Endodermal cell (in vitro differentiated cells): Measurements from ENCODE around the gene DBR1. TPM values are rescaled to one million over a fixed set of nuclear protein-coding genes. Genes with fewer than 3 reads are reported as not detected.

ENCODE experiments used
- DNase-seq: peaks from one replicate; pipeline ENCODE4 v3.0.0-alpha.2; 2017
- H3K27ac ChIP-seq: 2 replicates; pipeline ENCODE4 v1.5.1; 2013; ENCODE audit warnings: mild to moderate bottlenecking, low read depth, low read length, moderate library complexity
- H3K27me3 ChIP-seq: 2 replicates; pipeline ENCODE4 v1.6.1; 2013; ENCODE audit warnings: mild to moderate bottlenecking, low read length, moderate library complexity; ENCODE audit not compliant: insufficient read depth, control insufficient read depth, poor library complexity, severe bottlenecking
- H3K36me3 ChIP-seq: 2 replicates; pipeline ENCODE4 v1.7.0; 2013; ENCODE audit warnings: mild to moderate bottlenecking, low read length, moderate library complexity; ENCODE audit not compliant: control insufficient read depth, insufficient read depth
- H3K4me1 ChIP-seq: one replicate; pipeline ENCODE4 v1.7.0; 2013; ENCODE audit warnings: low read length; ENCODE audit not compliant: control insufficient read depth, insufficient read depth
- H3K4me3 ChIP-seq: 2 replicates; pipeline ENCODE4 v1.5.1; 2013; ENCODE audit warnings: mild to moderate bottlenecking, low read length, moderate library complexity
- H3K9ac ChIP-seq: 2 replicates; pipeline ENCODE4 v1.6.1; 2013; ENCODE audit warnings: mild to moderate bottlenecking, low read length, moderate library complexity; ENCODE audit not compliant: poor library complexity, severe bottlenecking; ENCODE audit errors: extremely low read depth
- H3K9me3 ChIP-seq: 2 replicates; pipeline ENCODE4 v1.6.1; 2013; ENCODE audit warnings: mild to moderate bottlenecking, low read length, moderate library complexity; ENCODE audit not compliant: control insufficient read depth
- H3K27ac Mint-ChIP-seq: 2 replicates; pipeline ENCODE4 v1.8.0; 2020; ENCODE audit warnings: mixed read lengths
- H3K27me3 Mint-ChIP-seq: 2 replicates; pipeline ENCODE4 v1.8.0; 2021; ENCODE audit warnings: mild to moderate bottlenecking, mixed read lengths; ENCODE audit not compliant: insufficient read depth
- H3K36me3 Mint-ChIP-seq: 2 replicates; pipeline ENCODE4 v1.8.0; 2020; ENCODE audit warnings: low read depth, mixed read lengths
- H3K4me1 Mint-ChIP-seq: 2 replicates; pipeline ENCODE4 v1.8.0; 2020; ENCODE audit warnings: mixed read lengths
- H3K4me3 Mint-ChIP-seq: 2 replicates; pipeline ENCODE4 v1.8.0; 2020; ENCODE audit warnings: mild to moderate bottlenecking, moderate library complexity, mixed read lengths
- H3K9me3 Mint-ChIP-seq: 2 replicates; pipeline ENCODE4 v1.8.0; 2020; ENCODE audit warnings: mild to moderate bottlenecking, mixed read lengths
- CTCF ChIP-seq: fragments of 200-600 bp; sonication (generic); conservative IDR thresholded peaks from 2 replicates; pipeline ENCODE4 v1.5.0; 2021; ENCODE audit warnings: antibody characterized with exemption, mild to moderate bottlenecking
- WGBS, 2 experiments: methylation state at CpG; one replicate each; pipeline versions ENCODE4 v1.1.5 to v1.1.7; 2013; ENCODE audit warnings: missing lambda C conversion rate in 2 of 2, mixed read lengths in 1 of 2; ENCODE audit not compliant: insufficient coverage in 1 of 2, insufficient read length in 1 of 2; 5-methylcytosine and 5-hydroxymethylcytosine counted together
- total RNA-seq, 2 donors: library from RNA; stranded (reverse); fragmentation: NEBNext Ultra II Directional in 1 of 2; extraction: Animal tissue kit (Norgen Biotek cat#: 25700) in 1 of 2; gene quantifications; 2 replicates in 1 of 2; 3 replicates in 1 of 2; pipeline ENCODE4 v1.2.1, GENCODE V29; 2021

The DBR1 gene
- total RNA-seq, 2 donors from 2014 or later, result 17.7 to 22.0 TPM

- H3K9ac ChIP-seq, result no peak overlapping the region
- TF ChIP-seq CTCF, result no peak
- peaks cover 5% of the 10 kb centered on the region for H3K4me1 ChIP-seq
- H3K27ac Mint-ChIP-seq, result peak overlapping the region; percentile 3
- H3K4me1 Mint-ChIP-seq, result peaks cover 37% of the 10 kb centered on the region
- no peaks in the 10 kb centered on the region for H3K36me3 ChIP-seq
- peak overlapping the region; percentile 21 for H3K4me3 ChIP-seq
- no peak overlapping the region for H3K27ac ChIP-seq
- WGBS, 2 experiments, result 93% methylated on average over 3 of the region's 3 CpGs; no CpG with 5 or more reads in 1 of the 2 experiments
- no peaks in the 10 kb centered on the region for H3K9me3 ChIP-seq
- H3K27me3 ChIP-seq, result no peaks in the 10 kb centered on the region
- no peak for DNase-seq
- no peaks in the 10 kb centered on the region for H3K36me3 Mint-ChIP-seq
- H3K4me3 Mint-ChIP-seq, result peak overlapping the region; percentile 12
- no peaks in the 10 kb centered on the region for H3K9me3 Mint-ChIP-seq
- H3K27me3 Mint-ChIP-seq, result peaks cover 2% of the 10 kb centered on the region
Observed at GRCh38 chr3:138135146-138135832, 39.4 kb downstream of the DBR1 start.

GRCh38 chr3:138132239-138132638, 42.5 kb downstream of the DBR1 start, which contains the start of gene A4GNT:
TSS of gene A4GNT (minus strand) at chr3:138132390. CDS start at chr3:138131256, 1,134 bp downstream.
- H3K9me3 Mint-ChIP-seq, result no peaks in the 10 kb centered on the region
- H3K36me3 ChIP-seq, result no peaks in the 10 kb centered on the region
- H3K9me3 ChIP-seq, result no peaks in the 10 kb centered on the region
- no peak for TF ChIP-seq CTCF
- DNase-seq, result no peak
- H3K27me3 Mint-ChIP-seq, result no peaks in the 10 kb centered on the region
- H3K4me1 ChIP-seq, result peaks cover 5% of the 10 kb centered on the region
- 93 to 100% methylated on average over 1 of the region's 1 CpG for WGBS, 2 experiments
- H3K36me3 Mint-ChIP-seq, result no peaks in the 10 kb centered on the region
- H3K9ac ChIP-seq, result no peak within 1 kb of the TSS
- H3K4me3 Mint-ChIP-seq, result no peak within 1 kb of the TSS
- H3K27ac ChIP-seq, result no peak within 1 kb of the TSS
- H3K27ac Mint-ChIP-seq, result no peak within 1 kb of the TSS
- peaks cover 23% of the 10 kb centered on the region for H3K4me1 Mint-ChIP-seq
- no peak within 1 kb of the TSS for H3K4me3 ChIP-seq
- no peaks in the 10 kb centered on the region for H3K27me3 ChIP-seq

- no peak for DNase-seq
- 88 to 100% methylated on average over 1 of the region's 1 CpG for WGBS, 2 experiments
- no peak overlapping the region for H3K27ac Mint-ChIP-seq
- Histone ChIP-seq H3K36me3 (no peaks in the 10 kb centered on the region), H3K27me3 (no peaks in the 10 kb centered on the region), H3K27ac (no peak overlapping the region), H3K9me3 (no peaks in the 10 kb centered on the region), H3K4me3 (no peak overlapping the region), H3K4me1 (no peaks in the 10 kb centered on the region), H3K9ac (no peak overlapping the region)
- no peak for TF ChIP-seq CTCF
- H3K4me1 Mint-ChIP-seq, result no peaks in the 10 kb centered on the region
- no peaks in the 10 kb centered on the region for H3K36me3 Mint-ChIP-seq
- no peak overlapping the region for H3K4me3 Mint-ChIP-seq
- peaks cover 13% of the 10 kb centered on the region for H3K9me3 Mint-ChIP-seq
- H3K27me3 Mint-ChIP-seq, result no peaks in the 10 kb centered on the region
Observed at GRCh38 chr3:138127636-138128365, 46.9 kb downstream of the DBR1 start.
